Panc1 (cell line): ENCODE data around the gene CSN2. TPM values are rescaled to one million over a fixed set of nuclear protein-coding genes. Genes with fewer than 3 reads are reported as not detected.

Source experiments
- ATAC-seq: fragments of 200-7000 bp; cut with Tn5 transposase; 2 replicates; pipeline ENCODE4 v1.9.1; 2020; ENCODE audit warnings: mild to moderate bottlenecking, moderate library complexity
- BruUV-seq: library from RNA; stranded (reverse); fragments of 400-500 nt; replicated peaks from 2 replicates; lab custom pipeline; 2021; lab: Mats Ljungman, UMichigan
- CTCF ChIA-PET: fragments of 300-600 bp; sonication (Branson Sonifier 250); formaldehyde crosslinking; loops from one replicate; lab custom pipeline; 2022; ENCODE audit warnings: antibody characterized with exemption; lab: Charles Lee
- POLR2A ChIA-PET: fragments of 300-600 bp; sonication (Branson Sonifier 250); formaldehyde crosslinking; loops from one replicate; lab custom pipeline; 2022; ENCODE audit warnings: antibody characterized with exemption; lab: Charles Lee
- DNase-seq: peaks from one replicate; pipeline ENCODE4 v3.0.0-alpha.2; 2010; ENCODE audit warnings: low read depth, low spot score
- H3K27ac ChIP-seq: 2 replicates; pipeline ENCODE4 v1.5.1; 2011; ENCODE audit warnings: mild to moderate bottlenecking, low read length, inconsistent platforms
- H3K27me3 ChIP-seq: fragments of 200-500 bp; sonication (Bioruptor generic); 2 replicates; pipeline ENCODE4 v1.6.0; 2014; ENCODE audit warnings: low read length, inconsistent platforms; ENCODE audit not compliant: control insufficient read depth, insufficient read depth
- H3K36me3 ChIP-seq: fragments of 200-500 bp; sonication (Bioruptor generic); 2 replicates; pipeline ENCODE4 v1.5.1; 2014; ENCODE audit warnings: inconsistent platforms, mild to moderate bottlenecking, low read length, moderate library complexity; ENCODE audit not compliant: control insufficient read depth, insufficient read depth
- H3K4me1 ChIP-seq: 2 replicates; pipeline ENCODE4 v1.5.1; 2011; ENCODE audit warnings: inconsistent platforms, mild to moderate bottlenecking, low read length, moderate library complexity; ENCODE audit not compliant: control insufficient read depth, insufficient read depth
- H3K4me3 ChIP-seq, 2 experiments: 2 replicates each; pipeline ENCODE4 v1.5.1; 2011 to 2012; ENCODE audit warnings: low read depth in 2 of 2, low read length in 2 of 2, mild to moderate bottlenecking in 2 of 2, inconsistent platforms in 1 of 2, moderate library complexity in 1 of 2
- H3K9me3 ChIP-seq: fragments of 200-500 bp; sonication (Bioruptor generic); 2 replicates; pipeline ENCODE4 v1.5.1; 2014; ENCODE audit warnings: low read depth, mild to moderate bottlenecking, inconsistent platforms, low read length, moderate library complexity; ENCODE audit not compliant: control insufficient read depth, insufficient read depth
- POLR2AphosphoS5 ChIP-seq: IDR thresholded peaks from 2 replicates; pipeline ENCODE4 v1.6.1; 2012; ENCODE audit warnings: mild to moderate bottlenecking, low read depth, low read length, moderate library complexity
- REST ChIP-seq, 2 experiments: IDR thresholded peaks; 2 replicates each; pipeline ENCODE4 v1.6.1; 2011 to 2012; ENCODE audit warnings: low read depth in 2 of 2, control low read depth in 1 of 2, low read length in 1 of 2, mild to moderate bottlenecking in 1 of 2, moderate library complexity in 1 of 2; ENCODE audit not compliant: insufficient read depth in 1 of 2
- SIN3A ChIP-seq: IDR thresholded peaks from 2 replicates; pipeline ENCODE4 v1.6.1; 2012; ENCODE audit warnings: low read depth, mild to moderate bottlenecking, low read length, moderate library complexity, borderline replicate concordance; ENCODE audit not compliant: insufficient read depth
- TCF7L2 ChIP-seq: IDR thresholded peaks from 2 replicates; pipeline ENCODE4 v1.6.1; 2011; ENCODE audit warnings: mild to moderate bottlenecking, low read depth, low read length, inconsistent platforms
- in situ Hi-C: cut with HindIII; loops from 2 replicates; pipeline ENCODE4 v1.10.0; 2016; ENCODE audit warnings: low sequenced_read_pairs, low pct_unique_long_range_greater_than_20kb
- intact Hi-C: fragments of 100-400 bp; cut with micrococcal nuclease; formaldehyde crosslinking; loops from one replicate; pipeline ENCODE4 v1.10.0; 2022; ENCODE audit not compliant: unreplicated experiment
- total RNA-seq: library from RNA; stranded (reverse); gene quantifications from one replicate; pipeline ENCODE4 v1.2.1, GENCODE V29; 2021; ENCODE audit not compliant: unreplicated experiment
- TF ChIP-seq, protein P1 (sequence below): fragments of 450-650 bp; IDR thresholded peaks from 2 replicates; pipeline ENCODE4 v1.5.1; 2017; ENCODE audit warnings: mild to moderate bottlenecking

CSN2 gene
- total RNA-seq, 1 experiment from 2014 or later, result not detected

DNA sequence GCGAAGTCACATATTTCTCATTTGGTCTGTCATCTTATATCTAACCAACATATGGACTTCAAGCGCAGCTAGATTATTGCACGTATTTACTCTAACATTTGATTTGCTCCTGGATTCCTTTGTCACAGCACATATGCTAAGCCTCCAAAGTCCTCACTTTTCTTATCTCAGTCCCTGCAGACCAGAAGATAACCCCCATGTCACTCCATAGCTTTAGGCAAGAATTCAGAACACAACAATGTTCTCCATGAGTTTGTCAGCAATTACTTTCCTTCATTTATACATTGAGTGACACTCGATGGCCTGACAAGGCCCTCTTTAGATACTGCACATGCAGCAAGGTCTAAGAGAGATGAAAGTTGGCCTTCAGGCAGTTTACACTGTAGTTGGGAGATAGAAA is 25.5 kb upstream of the CSN2 start:
- Histone ChIP-seq H3K27me3 (no peaks in the 10 kb centered on the region), H3K36me3 (no peaks in the 10 kb centered on the region), H3K27ac (no peak overlapping the region), H3K4me1 (no peaks in the 10 kb centered on the region), H3K9me3 (no peaks in the 10 kb centered on the region), H3K4me3 (no peak overlapping the region)
- intact Hi-C loops, result no loop called here
- POLR2A ChIA-PET, result no interaction called here
- TF ChIP-seq REST (IDR thresholded peaks at IDR 0.05; ENCODE audit: insufficient read depth in 1 of 2, low read depth in 2 of 2, low read length in 1 of 2), result no peak
- no peak for TF ChIP-seq TCF7L2
- TF ChIP-seq SIN3A, result no peak
- no peak for TF ChIP-seq POLR2AphosphoS5
- TF ChIP-seq, protein P1, sequence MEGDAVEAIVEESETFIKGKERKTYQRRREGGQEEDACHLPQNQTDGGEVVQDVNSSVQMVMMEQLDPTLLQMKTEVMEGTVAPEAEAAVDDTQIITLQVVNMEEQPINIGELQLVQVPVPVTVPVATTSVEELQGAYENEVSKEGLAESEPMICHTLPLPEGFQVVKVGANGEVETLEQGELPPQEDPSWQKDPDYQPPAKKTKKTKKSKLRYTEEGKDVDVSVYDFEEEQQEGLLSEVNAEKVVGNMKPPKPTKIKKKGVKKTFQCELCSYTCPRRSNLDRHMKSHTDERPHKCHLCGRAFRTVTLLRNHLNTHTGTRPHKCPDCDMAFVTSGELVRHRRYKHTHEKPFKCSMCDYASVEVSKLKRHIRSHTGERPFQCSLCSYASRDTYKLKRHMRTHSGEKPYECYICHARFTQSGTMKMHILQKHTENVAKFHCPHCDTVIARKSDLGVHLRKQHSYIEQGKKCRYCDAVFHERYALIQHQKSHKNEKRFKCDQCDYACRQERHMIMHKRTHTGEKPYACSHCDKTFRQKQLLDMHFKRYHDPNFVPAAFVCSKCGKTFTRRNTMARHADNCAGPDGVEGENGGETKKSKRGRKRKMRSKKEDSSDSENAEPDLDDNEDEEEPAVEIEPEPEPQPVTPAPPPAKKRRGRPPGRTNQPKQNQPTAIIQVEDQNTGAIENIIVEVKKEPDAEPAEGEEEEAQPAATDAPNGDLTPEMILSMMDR, result no peak
- DNase-seq (no peak), ATAC-seq (no peak)
- in situ Hi-C loops, result no loop called here
- no TSS peak for BruUV-seq
- CTCF ChIA-PET, result no interaction called here

GRCh38 chr4:69986663-69987062 is 21.1 kb upstream of the CSN2 start:
- no TSS peak for BruUV-seq
- ATAC-seq (no peak), DNase-seq (no peak)
- no peaks in the 10 kb centered on the region for H3K9me3 ChIP-seq
- in situ Hi-C loops (no loop called here), intact Hi-C loops (no loop called here)
- TF ChIP-seq, protein P1, result no peak
- TF ChIP-seq SIN3A (no peak), TCF7L2 (no peak), POLR2AphosphoS5 (no peak), REST (IDR thresholded peaks at IDR 0.05; ENCODE audit: insufficient read depth in 1 of 2, low read depth in 2 of 2, low read length in 1 of 2) (no peak)
- H3K4me3 ChIP-seq, result no peak overlapping the region
- H3K27me3 ChIP-seq, result no peaks in the 10 kb centered on the region
- no peaks in the 10 kb centered on the region for H3K4me1 ChIP-seq
- CTCF ChIA-PET, result no interaction called here
- H3K27ac ChIP-seq, result no peak overlapping the region
- no peaks in the 10 kb centered on the region for H3K36me3 ChIP-seq
- POLR2A ChIA-PET, result no interaction called here
